HG02678 (cell line): Measurements from ENCODE around the gene DPP3.
"Not testable (repeated sequence)": the region's sequence is repeated elsewhere in the genome, so short reads cannot be mapped to it uniquely, and the experiment has no call there.

Experiments used
- ATAC-seq: cut with Tn5 transposase; IDR thresholded peaks from one replicate; pipeline ENCODE4 v1.9.1; 2021; ENCODE audit warnings: mild to moderate bottlenecking, moderate library complexity; ENCODE audit not compliant: unreplicated experiment

The DPP3 gene

GRCh38 chr11:66480117-66480938, at the start of gene DPP3:
TSS of gene DPP3 (plus strand) at chr11:66480434. CDS start at chr11:66482201, 1,767 bp downstream.
- peak; percentile 90 for ATAC-seq

DNA sequence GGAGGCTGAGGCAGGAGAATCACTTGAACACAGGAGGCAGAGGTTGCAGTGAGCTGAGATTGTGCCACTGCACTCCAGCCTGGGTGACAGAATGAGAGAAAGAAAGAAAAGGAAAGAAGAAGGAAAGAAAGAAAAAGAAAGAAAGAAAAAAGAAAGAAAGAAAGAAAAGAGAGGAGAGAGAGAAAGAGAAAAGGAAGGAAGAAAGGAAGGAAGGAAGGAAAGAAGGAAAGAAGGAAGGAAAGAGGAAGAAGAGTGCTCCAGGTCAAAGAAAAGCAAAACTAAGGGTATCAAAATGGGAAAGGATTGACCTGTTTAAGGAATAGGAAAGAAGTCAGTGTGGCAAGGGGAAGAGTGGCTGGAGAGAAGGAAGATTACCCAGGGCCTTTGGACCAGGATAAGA, 48.9 kb upstream of the DPP3 start:
- ATAC-seq, result not testable (repeated sequence)

DNA sequence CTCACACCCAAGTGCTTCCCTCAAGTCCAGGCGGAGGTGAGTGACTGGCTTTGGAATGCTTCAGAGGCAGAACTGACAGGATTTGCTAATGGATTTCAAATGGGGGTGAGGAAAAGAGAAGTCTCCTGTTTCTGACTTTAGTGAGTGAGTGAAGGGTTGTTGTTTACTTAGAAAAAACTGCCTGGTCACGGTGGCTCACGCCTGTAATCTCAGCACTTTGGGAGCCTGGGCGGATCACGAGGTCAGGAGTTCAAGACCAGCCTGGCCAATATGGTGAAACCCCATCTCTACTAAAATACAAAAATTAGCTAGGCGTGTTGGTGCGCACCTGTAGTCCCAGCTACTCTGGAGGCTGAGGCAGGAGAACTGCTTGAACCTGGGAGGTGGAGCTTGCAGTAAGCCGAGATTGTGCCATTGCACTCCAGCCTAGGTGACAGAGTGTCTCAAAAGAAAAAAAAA, 48.3 kb upstream of the DPP3 start:
- not testable (repeated sequence) for ATAC-seq

DNA sequence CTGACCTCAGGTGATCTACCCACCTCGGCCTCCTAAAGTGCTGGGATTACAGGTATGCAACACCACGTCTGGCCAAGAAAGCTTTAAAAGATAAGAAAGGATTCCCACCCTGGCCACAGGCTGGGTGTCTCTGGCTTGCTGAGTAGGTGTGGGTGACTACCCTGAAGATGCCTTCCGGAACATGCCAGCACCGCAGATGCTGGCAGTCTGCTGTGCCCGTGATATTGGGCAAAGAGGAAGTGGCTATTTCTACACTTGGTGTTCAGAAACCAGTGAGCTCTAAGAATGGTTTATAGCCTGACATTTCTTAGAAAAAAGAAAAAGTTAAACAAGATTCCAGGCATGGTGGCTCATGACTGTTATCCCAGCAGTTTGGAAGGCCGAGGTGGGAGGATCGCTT, 47.6 kb upstream of the DPP3 start:
- no peak for ATAC-seq

DNA sequence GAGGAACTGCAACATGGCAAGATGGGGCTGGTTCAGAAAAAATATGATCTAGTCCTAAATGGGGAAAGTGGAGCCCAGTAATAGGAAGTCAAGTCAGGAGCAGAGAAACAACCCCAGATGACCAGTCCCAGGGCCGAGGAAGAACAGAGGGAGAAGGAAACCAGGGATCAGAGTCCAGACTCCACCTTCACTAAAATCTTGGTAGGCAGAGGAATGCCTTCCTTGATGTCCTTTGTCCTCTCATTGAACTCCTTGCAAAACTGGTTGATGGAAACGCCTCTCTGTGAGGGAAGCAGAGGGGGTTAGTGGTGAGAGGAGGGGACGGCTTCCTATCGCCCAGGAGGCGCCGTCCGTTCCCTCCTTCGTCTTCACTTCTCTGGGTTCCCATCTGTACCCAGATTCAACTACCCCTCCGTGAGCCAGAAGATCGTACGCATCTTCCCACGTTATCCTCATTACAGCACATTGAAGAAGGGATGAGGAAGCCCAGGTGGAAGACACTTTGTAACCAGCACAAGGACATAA, 42.2 kb upstream of the DPP3 start:
- ATAC-seq, result no peak

GRCh38 chr11:66438504-66439466, 41.4 kb upstream of the DPP3 start, which contains the start of gene MRPL11:
TSS of gene MRPL11 (minus strand) at chr11:66438848. CDS start at chr11:66438754, 94 bp downstream.
- peak; percentile 97 for ATAC-seq

DNA sequence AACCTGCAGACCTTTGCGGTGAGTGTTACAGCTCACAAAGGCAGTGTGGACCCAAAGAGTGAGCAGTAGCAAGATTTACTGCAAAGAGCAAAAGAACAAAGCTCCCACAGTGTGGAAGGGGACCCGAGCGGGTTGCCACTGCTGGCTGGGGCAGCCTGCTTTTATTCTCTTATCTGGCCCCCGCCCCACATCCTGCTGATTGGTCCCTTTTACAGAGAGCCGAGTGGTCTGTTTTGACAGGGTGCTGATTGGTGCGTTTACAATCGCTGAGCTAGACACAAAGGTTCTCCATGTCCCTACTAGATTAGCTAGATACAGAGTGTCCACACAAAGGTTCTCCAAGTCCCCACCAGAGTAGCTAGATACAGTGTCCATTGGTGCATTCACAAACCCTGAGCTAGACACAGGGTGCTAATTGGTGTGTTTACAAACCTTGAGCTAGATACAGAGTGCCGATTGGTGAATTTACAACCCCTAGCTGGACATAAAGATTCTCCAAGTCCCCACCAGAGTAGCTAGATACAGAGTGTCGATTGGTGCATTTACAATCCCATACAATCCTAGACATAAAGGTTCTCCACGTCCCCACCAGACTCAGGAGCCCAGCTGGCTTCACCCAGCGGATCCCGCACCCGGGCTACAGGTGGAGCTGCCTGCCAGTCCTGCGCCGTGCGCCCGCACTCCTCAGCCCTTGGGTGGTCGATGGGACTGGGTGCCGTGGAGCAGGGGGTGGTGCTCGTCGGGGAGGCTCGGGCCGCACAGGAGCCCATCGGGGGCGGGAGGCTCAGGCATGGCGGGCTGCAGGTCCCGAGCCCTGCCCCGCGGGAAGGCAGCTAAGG, 39.9 kb upstream of the DPP3 start:
- ATAC-seq, result not testable (repeated sequence)

DNA sequence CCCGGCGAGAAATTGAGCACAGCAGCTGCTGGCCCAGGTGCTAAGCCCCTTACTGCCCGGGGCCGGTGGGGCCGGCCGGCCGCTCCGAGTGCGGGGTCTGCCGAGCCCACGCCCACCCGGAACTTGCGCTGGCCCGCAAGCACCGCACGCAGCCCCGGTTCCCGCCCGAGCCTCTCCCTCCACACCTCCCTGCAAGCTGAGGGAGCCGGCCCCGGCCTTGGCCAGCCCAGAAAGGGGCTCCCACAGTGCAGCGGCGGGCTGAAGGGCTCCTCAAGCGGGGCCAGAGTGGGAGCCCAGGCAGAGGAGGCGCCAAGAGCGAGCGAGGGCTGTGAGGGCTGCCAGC, 39.3 kb upstream of the DPP3 start:
- ATAC-seq, result not testable (repeated sequence)

GRCh38 chr11:66443602-66444001, 36.6 kb upstream of the DPP3 start:
- no peak for ATAC-seq

DNA sequence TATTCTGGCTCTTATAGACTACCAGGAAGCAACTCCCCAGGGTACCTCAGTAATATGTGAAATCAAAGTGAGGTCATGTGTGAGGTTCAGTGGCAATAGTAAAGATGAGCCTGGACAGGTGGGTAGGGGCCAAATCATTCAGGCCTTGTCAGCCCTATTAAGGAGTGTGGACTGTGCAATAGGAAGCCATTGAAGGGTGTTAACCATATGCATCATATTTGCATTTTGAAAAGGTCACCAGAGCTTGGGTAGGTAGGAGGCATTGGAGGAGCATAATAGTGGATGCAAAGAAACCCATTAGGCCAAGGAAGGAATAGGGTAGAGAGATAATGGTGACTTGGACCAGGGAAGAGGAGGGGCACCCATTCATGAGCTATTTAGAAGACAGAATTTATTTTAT, 33.2 kb upstream of the DPP3 start:
- no peak for ATAC-seq

GRCh38 chr11:66448523-66448922, 31.7 kb upstream of the DPP3 start:
- ATAC-seq, result no peak

DNA sequence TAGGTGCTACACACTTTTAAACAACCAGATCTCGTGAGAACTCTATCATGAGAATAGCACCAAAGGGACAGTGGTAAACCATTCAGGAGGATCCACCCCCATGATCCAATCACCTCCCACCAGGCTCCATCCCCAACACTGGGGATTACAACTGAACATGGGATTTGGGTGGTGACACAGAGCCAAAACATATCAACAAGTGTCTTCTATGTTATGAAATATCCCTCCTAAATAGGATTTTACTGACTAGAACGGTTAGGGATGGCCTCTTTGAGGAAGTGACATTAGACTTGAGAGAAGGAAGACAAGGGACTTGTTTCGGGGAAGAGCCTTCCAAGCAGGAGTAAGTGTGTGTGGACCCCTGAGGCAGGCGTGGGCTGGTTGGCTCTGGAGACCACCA, 29.7 kb upstream of the DPP3 start:
- ATAC-seq, result no peak

GRCh38 chr11:66451663-66452062, 28.6 kb upstream of the DPP3 start:
- ATAC-seq, result no peak

GRCh38 chr11:66454247-66454646, 26.0 kb upstream of the DPP3 start:
- ATAC-seq, result no peak

DNA sequence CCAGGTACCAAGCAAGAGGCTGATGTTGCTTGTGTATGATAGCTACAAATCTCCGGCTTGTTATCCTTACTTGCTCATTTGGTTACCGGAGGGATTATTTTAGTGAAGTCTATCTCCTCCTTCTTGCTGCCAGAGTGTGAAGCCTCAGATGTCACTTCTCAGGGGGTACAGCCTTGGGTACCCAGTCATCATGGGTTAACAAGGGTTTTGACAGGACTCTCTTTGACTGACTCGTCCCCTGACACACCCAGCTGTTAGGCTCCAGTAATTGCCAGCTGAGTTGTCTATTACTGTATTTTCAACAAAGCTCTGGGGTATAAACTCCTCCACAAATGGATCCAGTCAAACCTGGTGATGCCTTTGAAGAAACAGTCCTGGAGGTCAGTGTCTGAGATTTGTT, 25.4 kb upstream of the DPP3 start:
- no peak for ATAC-seq

DNA sequence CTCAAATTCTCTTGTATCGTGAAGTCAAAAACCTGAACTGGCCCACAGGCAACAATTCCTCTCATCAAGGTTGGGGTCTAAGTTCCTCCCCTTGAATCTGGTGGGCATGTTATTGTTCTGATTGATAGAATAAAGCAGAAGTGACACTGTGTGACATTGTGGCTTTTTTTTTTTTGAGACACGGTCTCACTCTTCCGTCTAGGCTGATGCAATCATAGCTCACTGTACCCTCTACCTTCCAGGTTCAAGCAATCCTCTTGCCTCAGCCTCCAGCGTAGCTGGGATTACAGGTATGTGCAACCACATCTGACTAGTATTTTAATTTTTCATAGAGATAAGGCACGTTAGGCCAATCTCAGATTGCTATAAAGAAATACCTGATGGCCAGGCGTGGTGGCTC, 22.4 kb upstream of the DPP3 start:
- no peak for ATAC-seq

- ATAC-seq, result peak; percentile 54
Measured at GRCh38 chr11:66459138-66459778, 21.0 kb upstream of the DPP3 start.

- no peak for ATAC-seq
Measured at GRCh38 chr11:66462010-66462409, 18.2 kb upstream of the DPP3 start.

GRCh38 chr11:66462911-66463310, 17.3 kb upstream of the DPP3 start:
- ATAC-seq, result no peak

GRCh38 chr11:66464116-66464515, 16.1 kb upstream of the DPP3 start:
- not testable (repeated sequence) for ATAC-seq
